GM08714 (cell line): ENCODE data around the gene PABPN1.

Experiments used
- H3K4me3 ChIP-seq: fragments of 200-500 bp; sonication (Bioruptor generic); 2 replicates; pipeline ENCODE4 v1.5.1; 2014; ENCODE audit warnings: mild to moderate bottlenecking, low read length, inconsistent platforms
- ZNF274 ChIP-seq: IDR thresholded peaks from 2 replicates; pipeline ENCODE4 v1.6.1; 2012; ENCODE audit warnings: mild to moderate bottlenecking, low read depth, low read length

Gene PABPN1

DNA sequence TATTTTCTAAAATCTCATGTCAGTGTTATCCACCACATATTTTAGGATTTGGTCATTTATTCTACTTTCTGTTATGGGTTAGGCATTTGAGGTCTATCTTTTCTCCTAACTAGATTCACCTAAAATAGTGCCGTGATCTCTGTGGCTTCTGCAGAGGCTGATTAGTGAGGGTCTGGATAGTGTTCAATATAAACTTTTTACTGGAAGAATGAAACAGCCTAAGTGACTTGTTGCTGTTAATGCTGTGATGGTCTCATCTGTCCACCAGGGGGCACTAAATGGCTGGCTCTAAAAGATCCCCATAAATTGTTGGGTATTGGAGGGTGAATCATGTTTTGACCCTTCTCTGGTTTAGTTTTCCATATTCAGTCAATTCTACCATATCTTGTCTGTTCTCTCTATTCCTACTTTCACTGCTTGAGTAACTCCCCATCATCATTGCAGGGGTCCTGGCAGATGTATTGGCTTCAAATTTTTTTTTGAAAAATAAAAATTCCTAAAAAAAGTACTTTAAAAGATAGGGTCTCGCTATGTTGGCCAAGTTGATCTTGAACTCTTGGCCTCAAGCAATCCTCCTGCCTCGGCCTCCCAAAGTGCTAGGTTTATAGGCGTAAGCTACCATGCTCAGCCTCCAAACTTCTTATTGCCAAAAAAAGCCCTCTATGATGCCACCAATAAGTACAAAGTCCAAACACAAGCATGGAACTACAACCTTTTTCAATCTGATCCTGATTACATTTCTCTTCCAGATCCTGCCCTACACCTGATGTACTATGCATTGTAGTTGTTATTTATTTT lies 6.9 kb downstream of the PABPN1 start:
- H3K4me3 ChIP-seq: no peak overlapping the region
- TF ChIP-seq ZNF274: no peak

DNA sequence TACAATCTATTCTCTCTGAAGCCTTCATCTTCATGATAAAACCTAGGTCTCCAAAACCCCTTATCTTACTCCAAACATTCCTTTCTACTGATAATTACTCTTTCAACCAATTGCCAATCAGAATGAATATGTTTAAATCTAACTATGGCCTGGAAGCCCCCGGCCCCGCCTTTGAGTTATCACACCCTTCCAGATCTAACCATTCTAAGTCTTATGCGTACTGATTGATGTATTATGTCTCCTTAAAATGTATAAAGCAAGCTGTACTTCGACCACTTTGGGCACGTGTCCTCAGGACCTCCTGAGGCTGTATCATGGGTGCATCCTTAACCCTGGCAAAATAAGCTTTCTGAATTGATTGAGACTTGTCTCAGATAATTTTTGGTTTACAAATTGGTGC lies 14.4 kb downstream of the PABPN1 start:
- no peak overlapping the region for H3K4me3 ChIP-seq
- TF ChIP-seq ZNF274: no peak

DNA sequence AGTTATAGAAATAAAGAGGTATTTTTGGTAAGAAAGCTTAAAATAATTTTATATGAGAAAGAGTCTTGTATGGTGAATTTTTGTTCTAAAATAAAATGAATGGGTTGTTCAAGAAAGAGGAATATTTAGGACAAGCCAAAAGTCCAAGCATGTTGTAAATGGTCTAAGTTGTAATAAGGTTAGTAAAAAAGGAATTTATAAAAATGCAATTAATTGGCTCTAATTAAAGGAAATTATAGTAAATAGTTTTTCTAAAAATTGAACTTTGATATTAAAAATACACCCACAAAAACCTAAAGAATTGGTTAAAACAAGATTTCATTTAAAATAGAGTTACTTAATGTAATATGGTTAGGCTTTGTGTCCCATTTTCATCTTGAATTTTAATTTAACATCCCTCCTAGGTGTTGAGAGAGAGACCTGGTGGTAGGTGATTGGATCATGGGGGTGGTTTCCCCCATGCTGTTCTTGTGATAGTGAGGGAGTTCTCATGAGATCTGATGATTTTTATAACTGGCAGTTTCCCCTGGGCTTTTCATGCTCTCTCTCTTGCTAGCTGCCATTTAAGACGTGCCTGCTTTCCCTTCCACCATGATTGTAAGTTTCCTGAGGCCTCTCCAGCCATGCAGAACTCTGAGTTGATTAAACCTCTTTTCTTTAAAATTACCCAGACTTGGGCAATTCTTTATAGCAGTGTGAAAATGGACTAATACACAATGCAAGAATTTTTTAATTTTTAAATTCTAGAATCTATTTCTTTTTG lies 18.4 kb downstream of the PABPN1 start:
- no peak for TF ChIP-seq ZNF274
- H3K4me3 ChIP-seq: no peak overlapping the region

DNA sequence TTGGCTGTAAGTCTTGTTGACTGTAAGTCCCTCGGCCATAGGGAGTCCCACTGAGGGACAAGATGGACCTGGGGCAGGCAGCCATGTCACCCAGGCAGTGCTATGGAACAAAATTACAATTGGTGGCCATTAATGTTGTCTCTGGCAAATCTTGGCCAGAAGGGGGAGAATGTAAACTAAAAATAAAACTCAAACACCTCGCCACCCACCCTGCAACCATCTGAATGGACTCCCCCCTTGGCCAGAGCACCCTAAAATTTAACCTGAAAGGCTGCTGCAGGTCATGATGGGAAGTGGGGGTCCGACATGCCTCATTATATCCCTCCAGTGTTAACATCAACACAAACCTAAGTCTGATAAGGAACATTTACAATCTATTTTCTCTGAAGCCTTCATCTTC lies 23.2 kb downstream of the PABPN1 start:
- TF ChIP-seq ZNF274: no peak
- no peak overlapping the region for H3K4me3 ChIP-seq

DNA sequence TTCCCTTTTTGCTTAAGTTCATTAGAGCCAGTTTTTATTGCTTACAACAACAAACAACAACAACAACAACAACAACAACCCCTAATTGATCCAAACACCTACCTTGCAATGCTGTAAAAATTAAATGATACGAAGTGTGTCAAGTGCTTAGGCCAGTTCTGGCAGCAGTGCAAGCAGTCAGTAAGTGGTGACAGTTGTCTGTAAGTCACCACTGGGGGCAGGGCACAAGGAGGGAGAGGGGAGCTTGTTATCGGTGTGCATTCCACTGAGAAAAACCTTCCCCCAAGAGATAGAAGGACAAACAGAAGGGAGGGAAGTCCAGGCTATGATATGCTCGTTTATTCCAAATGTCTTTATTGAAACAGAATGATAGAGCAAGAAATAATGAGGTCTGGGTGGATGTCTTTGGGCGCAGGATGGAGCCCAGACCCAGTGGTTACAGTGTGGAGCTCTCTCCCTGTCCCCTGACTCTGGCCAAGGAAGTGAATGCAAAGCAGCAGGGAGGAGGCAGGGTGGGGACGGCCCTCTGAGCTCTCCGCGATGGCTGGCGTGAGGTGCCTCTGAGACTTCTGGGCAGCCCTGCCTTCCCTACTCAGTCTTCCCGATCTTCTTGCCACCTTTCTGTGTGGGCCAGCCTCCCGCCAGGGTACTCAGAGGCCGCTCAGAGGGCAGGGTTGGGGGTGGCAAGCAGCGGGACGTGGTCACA lies 24.9 kb downstream of the PABPN1 start:
- no peak for TF ChIP-seq ZNF274
- H3K4me3 ChIP-seq: no peak overlapping the region

DNA sequence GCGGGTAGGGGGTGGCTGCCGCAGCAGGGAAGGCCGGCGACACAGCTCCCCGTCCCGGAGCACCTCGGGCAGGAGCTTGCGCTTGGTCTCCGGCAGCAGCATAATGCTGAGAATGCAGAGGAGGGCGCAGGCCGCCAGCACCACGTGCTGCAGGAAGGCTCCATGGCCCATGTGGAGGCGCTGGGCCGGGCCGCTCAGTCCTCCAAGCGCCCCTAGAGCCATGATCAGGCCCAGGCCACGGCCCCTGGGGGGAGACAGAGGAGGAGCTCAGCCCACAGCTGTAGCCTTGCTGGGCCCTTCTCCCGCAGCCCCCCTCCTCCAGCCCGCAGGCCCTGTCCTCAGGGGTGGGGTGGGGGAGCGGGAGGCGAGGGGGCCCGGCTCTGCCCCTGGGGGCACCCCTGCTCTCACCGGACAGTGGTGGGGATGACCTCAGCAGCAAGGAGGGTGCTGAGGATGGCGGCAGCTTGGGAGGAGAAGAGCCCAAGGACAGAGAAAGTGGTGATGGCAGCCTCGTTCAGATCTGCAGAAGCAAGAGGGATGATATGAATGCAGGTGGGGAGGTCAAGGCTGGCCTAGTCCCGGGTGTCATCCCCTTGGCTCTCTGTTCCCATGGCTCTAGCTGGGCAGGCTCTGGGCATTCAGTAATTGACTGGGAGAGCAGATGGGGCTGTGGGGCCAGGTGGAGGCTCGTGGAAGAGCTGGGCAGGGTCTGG lies 25.6 kb downstream of the PABPN1 start:
- no peak overlapping the region for H3K4me3 ChIP-seq
- TF ChIP-seq ZNF274: no peak

DNA sequence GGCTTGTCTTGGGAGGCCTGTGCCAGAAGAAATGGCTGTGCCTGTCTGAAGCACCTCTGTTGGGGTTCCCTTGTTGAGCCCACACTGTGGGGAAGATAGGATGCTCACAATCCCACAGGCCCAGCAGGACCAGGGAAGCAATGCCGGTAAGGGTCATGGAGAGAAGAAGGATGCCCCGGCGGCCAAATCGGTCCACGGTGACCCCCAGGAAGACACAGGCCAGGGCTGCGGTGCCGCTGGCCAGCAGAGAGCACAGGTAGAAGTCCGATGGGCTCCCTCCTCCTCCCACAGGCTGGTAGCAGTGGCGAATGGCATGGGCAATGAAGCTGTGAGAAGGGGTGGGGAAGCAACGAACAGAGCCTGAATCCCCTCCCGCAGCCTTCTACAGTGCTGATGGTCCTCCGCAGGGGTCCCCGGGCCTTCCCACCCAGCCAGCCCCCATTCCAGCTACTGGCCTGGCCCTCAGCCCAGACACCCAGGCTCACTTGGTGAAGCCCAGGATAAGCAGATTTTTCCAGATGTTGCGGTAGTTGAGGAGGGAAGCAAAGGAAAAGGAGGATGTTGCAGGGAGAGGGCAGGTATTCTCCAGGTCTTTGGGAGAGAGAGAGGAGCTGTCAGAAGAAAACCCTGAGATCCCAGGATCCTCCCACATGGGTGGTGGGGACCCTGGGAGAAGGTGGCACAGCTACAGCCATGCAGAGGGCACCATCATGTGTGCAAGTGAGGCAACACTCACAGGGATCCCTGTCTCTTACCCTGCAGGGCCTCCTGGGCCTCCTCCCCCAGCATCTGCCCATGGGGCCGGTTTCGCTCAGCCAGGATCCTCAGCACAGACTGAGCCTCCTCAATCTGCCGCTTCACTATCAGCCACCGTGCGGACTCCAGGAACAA lies 26.4 kb downstream of the PABPN1 start:
- TF ChIP-seq ZNF274: no peak
- no peak overlapping the region for H3K4me3 ChIP-seq

DNA sequence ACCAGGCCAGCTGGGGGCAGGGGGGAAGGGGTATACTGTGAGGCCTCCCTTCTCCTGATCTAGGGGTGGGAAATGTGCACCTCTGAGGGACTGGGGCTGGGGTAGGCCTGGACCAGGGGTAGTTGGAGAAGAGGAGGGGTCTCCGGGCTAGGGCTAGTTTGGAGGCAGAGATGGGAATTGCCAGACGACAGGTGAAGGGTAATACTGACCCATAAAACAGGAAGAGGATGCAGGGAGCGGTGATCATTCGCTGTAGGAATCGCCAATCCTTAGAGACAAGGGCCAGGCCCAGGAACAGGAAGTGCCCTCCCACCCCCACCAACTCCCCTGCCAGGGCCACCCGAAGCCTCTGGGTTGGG lies 27.0 kb downstream of the PABPN1 start:
- H3K4me3 ChIP-seq: no peak overlapping the region
- TF ChIP-seq ZNF274: no peak

DNA sequence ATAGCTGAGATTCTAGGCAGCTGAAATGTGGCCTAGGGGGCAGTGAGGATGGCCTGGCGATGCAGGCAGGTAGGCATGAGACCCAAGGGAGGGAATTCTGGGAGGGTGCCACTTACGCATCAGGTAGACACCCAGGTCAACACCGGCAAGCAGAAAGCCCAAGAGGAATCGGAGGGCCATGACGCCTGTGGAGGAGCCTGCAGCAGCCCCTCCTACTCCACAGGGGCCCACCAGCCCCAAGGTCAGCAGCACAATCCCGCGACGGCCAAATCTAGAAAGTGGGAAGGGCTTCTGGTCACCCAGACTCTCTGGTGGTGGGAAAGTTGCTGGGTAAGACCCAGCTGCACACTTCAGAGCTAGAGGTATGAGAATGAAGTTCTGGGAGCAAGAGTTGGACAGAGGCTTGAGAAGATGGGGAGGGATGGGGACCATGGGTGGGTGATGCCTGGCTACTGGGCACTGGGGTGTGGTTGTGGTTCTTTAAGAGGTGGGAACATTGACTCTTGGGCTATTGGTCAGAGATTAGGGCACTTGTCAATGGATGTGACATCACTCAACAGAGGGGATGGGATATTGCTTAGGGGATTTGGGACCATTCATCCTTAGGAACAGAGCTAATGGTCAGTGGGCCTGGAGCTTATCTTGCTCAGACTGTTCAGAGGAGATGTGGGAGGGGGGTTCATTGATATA lies 28.0 kb downstream of the PABPN1 start:
- TF ChIP-seq ZNF274: no peak
- no peak overlapping the region for H3K4me3 ChIP-seq

DNA sequence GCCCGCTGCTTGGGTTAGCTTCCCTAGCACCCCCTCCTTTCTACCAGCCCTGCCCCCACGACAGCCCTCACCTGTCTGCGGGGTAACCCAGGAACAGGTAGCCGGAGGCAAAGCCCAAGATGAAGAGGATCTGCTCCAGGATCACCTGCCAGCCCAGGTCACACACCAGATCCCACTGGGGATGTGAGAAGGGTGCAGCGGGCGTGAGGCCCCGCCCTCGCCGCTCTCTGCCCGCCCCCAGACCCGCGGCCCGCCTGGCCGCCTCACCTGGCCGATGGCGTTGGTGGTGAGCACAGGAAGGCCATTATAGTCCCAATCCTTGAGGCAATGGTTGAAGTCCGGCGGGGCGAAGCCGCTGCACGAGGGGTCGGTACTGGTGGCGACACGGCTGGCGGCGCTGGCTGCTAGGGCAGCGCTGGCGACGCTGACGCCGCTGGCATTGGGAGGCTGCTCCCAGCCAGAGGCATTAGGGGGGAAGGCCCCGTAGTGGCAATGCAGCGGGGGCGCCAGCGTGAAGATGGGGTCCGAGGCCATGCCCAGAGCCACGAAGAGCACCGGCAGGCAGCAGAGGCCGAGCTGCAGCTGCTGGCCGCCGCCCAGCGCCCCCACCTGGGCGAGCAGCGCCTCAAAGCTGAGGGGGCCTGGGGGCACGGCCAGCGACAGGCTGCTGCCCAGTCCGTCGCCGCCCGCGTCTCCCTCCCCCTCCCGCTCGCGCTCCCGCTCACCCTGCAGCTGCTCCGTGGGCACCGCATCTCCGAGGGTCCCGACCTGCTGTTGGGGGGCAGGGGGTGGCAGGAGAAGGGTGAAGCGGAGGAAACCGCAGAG lies 30.6 kb downstream of the PABPN1 start:
- no peak for TF ChIP-seq ZNF274
- H3K4me3 ChIP-seq: no peak overlapping the region

DNA sequence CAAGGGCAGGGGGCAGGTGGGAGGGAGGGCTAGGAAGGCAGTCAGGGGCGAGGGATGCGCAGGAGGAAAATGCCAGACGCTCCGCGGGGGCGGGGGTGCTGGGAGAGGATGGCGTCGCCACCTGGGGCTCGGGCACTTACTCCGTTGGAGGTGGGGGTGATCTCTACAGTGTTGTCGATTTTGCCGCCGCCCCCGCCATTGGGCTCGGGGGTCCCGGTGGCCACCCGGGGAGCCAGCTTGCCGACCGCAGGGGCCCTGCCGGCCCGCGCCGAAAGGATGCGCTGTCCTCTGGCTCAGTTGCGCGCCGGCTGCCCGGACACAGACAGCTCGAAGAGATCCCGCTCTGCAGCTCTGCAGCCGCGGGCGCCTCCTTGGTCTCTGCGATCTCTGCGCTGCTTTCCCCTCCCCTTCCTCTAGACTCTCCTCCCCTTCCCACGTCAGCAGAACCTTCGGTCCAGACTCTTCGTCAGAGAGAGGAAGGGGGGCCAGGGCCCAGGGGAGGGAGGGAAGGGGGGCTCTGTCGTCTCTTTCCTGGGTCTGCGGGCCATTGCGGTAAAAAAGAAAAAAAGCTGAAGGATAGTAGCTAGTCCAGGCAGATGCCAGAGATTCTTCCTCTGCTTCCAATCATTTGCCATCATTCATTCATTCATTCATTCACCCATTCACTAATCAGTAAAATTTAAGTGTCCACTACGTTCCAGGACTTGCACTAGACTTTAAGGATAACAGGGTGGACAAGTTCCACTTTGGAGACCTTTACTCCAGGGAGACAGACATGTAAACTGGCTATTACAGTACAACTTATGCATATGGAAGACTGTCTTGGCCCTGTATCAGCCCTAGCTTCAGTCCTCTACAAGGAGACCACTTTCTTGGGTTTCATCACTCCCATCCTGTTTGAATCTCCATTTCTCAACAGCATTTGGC lies 31.5 kb downstream of the PABPN1 start, which contains the start of gene SLC22A17:
Gene SLC22A17 (minus strand): TSS at position 382 of the 927 bp plus-strand sequence.
- H3K4me3 ChIP-seq: no peak within 1 kb of the TSS
- TF ChIP-seq ZNF274: no peak

DNA sequence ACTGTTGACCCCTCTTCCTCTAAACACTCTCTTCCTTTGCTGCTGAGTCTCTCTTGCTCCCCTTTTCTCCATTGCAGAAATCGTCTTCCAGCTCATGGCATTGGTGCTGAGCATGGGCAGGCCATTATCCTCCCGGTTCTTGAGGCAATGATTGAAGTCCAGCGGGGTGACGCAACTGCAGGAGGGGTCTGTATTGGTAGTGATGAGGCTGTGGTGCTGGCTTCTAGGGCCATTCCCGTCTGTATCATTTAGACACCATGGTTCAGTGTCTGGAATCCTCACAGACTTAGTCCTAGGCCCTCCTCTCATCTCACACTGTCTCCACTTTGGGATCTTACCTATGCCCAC lies 32.1 kb downstream of the PABPN1 start:
- no peak for TF ChIP-seq ZNF274
- no peak overlapping the region for H3K4me3 ChIP-seq
